HEK293 (cell line): Measurements from ENCODE around the gene RPS18.

Source experiments
- CTCF ChIA-PET: fragments of 350-600 bp; formaldehyde crosslinking; extraction: SDS; loops from one replicate; lab custom pipeline; 2021; ENCODE audit warnings: antibody characterized with exemption; lab: Yijun Ruan, JAX
- POLR2A ChIA-PET: fragments of 300-600 bp; formaldehyde crosslinking; extraction: SDS; loops from one replicate; lab custom pipeline; 2020; ENCODE audit warnings: antibody characterized with exemption, inconsistent platforms; lab: Yijun Ruan, JAX
- H3K27ac ChIP-seq: fragments of 200-500 bp; sonication (Bioruptor generic); 2 replicates; pipeline ENCODE4 v1.5.1; 2014; ENCODE audit warnings: low read depth, low read length, control low read depth, inconsistent platforms; ENCODE audit errors: extremely low read depth
- H3K36me3 ChIP-seq, 2 experiments: fragments of 200-500 bp in 1 of 2; sonication (Bioruptor generic) in 1 of 2; 1 replicate in 1 of 2; 2 replicates in 1 of 2; pipeline ENCODE4 v1.5.1; 2014 to 2017; ENCODE audit warnings: inconsistent platforms in 2 of 2, low read length in 2 of 2; ENCODE audit not compliant: control insufficient read depth in 2 of 2, insufficient read depth in 1 of 2
- H3K4me1 ChIP-seq: fragments of 200-500 bp; sonication (Bioruptor generic); 2 replicates; pipeline ENCODE4 v1.5.1; 2014; ENCODE audit warnings: mild to moderate bottlenecking, low read length, inconsistent platforms; ENCODE audit not compliant: control insufficient read depth, insufficient read depth
- H3K4me3 ChIP-seq: 2 replicates; pipeline ENCODE4 v1.5.1; 2011; ENCODE audit warnings: low read depth, mild to moderate bottlenecking, control low read depth, low read length, moderate library complexity
- H3K9me3 ChIP-seq: fragments of 200-500 bp; sonication (Bioruptor generic); 2 replicates; pipeline ENCODE4 v1.5.1; 2014; ENCODE audit warnings: low read depth, low read length, inconsistent platforms; ENCODE audit not compliant: control insufficient read depth, insufficient read depth
- HOXC10 ChIP-seq: sonication (generic); formaldehyde crosslinking; IDR thresholded peaks from 2 replicates; pipeline ENCODE4 v1.8.1; 2023; ENCODE audit warnings: mild to moderate bottlenecking, missing genetic modification reagents
- KLF1 ChIP-seq: fragments of 450-650 bp; formaldehyde crosslinking; IDR thresholded peaks from 2 replicates; pipeline ENCODE4 v1.5.1; 2016; ENCODE audit warnings: missing biosample characterization, missing genetic modification characterization
- KLF7 ChIP-seq: fragments of 450-650 bp; formaldehyde crosslinking; IDR thresholded peaks from 2 replicates; pipeline ENCODE4 v1.5.1; 2016; ENCODE audit warnings: missing biosample characterization, missing genetic modification characterization, borderline replicate concordance
- TSHZ1 ChIP-seq: fragments of 450-650 bp; formaldehyde crosslinking; IDR thresholded peaks from 2 replicates; pipeline ENCODE4 v1.5.1; 2016; ENCODE audit warnings: missing biosample characterization, missing genetic modification characterization, borderline replicate concordance
- ZBTB11 ChIP-seq: fragments of 450-650 bp; formaldehyde crosslinking; conservative IDR thresholded peaks from 2 replicates; pipeline ENCODE4 v1.5.1; 2016; ENCODE audit warnings: low read depth, missing biosample characterization, missing genetic modification characterization
- ZBTB6 ChIP-seq: fragments of 450-650 bp; formaldehyde crosslinking; IDR thresholded peaks from 2 replicates; pipeline ENCODE4 v1.5.1; 2017; ENCODE audit warnings: missing biosample characterization, missing genetic modification characterization
- ZNF157 ChIP-seq: fragments of 450-650 bp; formaldehyde crosslinking; IDR thresholded peaks from 2 replicates; pipeline ENCODE4 v1.5.1; 2016; ENCODE audit warnings: missing biosample characterization, missing genetic modification characterization
- ZNF184 ChIP-seq: fragments of 450-650 bp; IDR thresholded peaks from 2 replicates; pipeline ENCODE4 v1.5.1; 2018; ENCODE audit warnings: missing biosample characterization, mild to moderate bottlenecking, missing genetic modification characterization
- ZNF239 ChIP-seq: fragments of 450-650 bp; formaldehyde crosslinking; IDR thresholded peaks from 2 replicates; pipeline ENCODE4 v1.5.1; 2016; ENCODE audit warnings: missing biosample characterization, missing genetic modification characterization
- ZNF335 ChIP-seq: fragments of 450-650 bp; formaldehyde crosslinking; conservative IDR thresholded peaks from 2 replicates; pipeline ENCODE4 v1.5.1; 2016; ENCODE audit warnings: missing biosample characterization, missing genetic modification characterization
- ZNF366 ChIP-seq: fragments of 450-650 bp; formaldehyde crosslinking; conservative IDR thresholded peaks from 2 replicates; pipeline ENCODE4 v1.5.1; 2016; ENCODE audit warnings: missing biosample characterization, missing genetic modification characterization
- ZNF37A ChIP-seq: fragments of 450-650 bp; IDR thresholded peaks from 2 replicates; pipeline ENCODE4 v1.5.1; 2018; ENCODE audit warnings: missing biosample characterization, missing genetic modification characterization
- ZNF394 ChIP-seq: fragments of 450-650 bp; formaldehyde crosslinking; IDR thresholded peaks from 2 replicates; pipeline ENCODE4 v1.5.1; 2016; ENCODE audit warnings: missing biosample characterization, missing genetic modification characterization, mild to moderate bottlenecking, moderate library complexity, borderline replicate concordance
- ZNF416 ChIP-seq: fragments of 450-650 bp; formaldehyde crosslinking; IDR thresholded peaks from 2 replicates; pipeline ENCODE4 v1.5.1; 2016; ENCODE audit warnings: missing biosample characterization, missing genetic modification characterization
- ZNF433 ChIP-seq: fragments of 450-650 bp; formaldehyde crosslinking; IDR thresholded peaks from 2 replicates; pipeline ENCODE4 v1.5.1; 2016; ENCODE audit warnings: missing biosample characterization, missing genetic modification characterization, low read depth
- ZNF510 ChIP-seq: fragments of 450-650 bp; formaldehyde crosslinking; IDR thresholded peaks from 2 replicates; pipeline ENCODE4 v1.5.1; 2018; ENCODE audit warnings: mild to moderate bottlenecking, missing genetic modification characterization, missing biosample characterization; ENCODE audit not compliant: insufficient replicate concordance
- ZNF580 ChIP-seq: fragments of 450-650 bp; formaldehyde crosslinking; IDR thresholded peaks from 2 replicates; pipeline ENCODE4 v1.5.1; 2016; ENCODE audit warnings: missing biosample characterization, missing genetic modification characterization
- ZNF677 ChIP-seq: fragments of 450-650 bp; IDR thresholded peaks from 2 replicates; pipeline ENCODE4 v1.5.0; 2018; ENCODE audit warnings: missing biosample characterization, mild to moderate bottlenecking, missing genetic modification characterization, moderate library complexity
- ZNF707 ChIP-seq: fragments of 450-650 bp; formaldehyde crosslinking; IDR thresholded peaks from 2 replicates; pipeline ENCODE4 v1.5.1; 2016; ENCODE audit warnings: missing biosample characterization, missing genetic modification characterization
- ZNF76 ChIP-seq: fragments of 450-650 bp; formaldehyde crosslinking; IDR thresholded peaks from 2 replicates; pipeline ENCODE4; 2016; ENCODE audit warnings: low read depth, missing biosample characterization, missing genetic modification characterization, borderline replicate concordance
- ZSCAN16 ChIP-seq: fragments of 450-650 bp; formaldehyde crosslinking; IDR thresholded peaks from 2 replicates; pipeline ENCODE4 v1.5.1; 2016; ENCODE audit warnings: missing biosample characterization, missing genetic modification characterization
- ZSCAN30 ChIP-seq: fragments of 450-650 bp; IDR thresholded peaks from 2 replicates; pipeline ENCODE4 v1.5.1; 2018; ENCODE audit warnings: missing biosample characterization, mild to moderate bottlenecking, missing genetic modification characterization, moderate library complexity
- ZSCAN4 ChIP-seq: fragments of 450-650 bp; formaldehyde crosslinking; IDR thresholded peaks from 2 replicates; pipeline ENCODE4 v1.5.1; 2017; ENCODE audit warnings: missing biosample characterization, missing genetic modification characterization

Gene RPS18

GRCh38 chr6:33276581-33276863, 4.6 kb downstream of the RPS18 start:
- TF ChIP-seq KLF7 (tag by site-specific recombination) (0 out of 2 replicates have a peak, but pooled peaks have one; percentile 13), ZNF335 (tag by site-specific recombination) (peak; percentile 78; the same call in 1 of the 2 replicates), ZSCAN16 (tag by site-specific recombination) (no peak)
- POLR2A ChIA-PET: interaction anchor here (0.5 to 6.5 kb wide), 22 partner anchors 13 to 305 kb away, joined by 3 to 92 read pairs (median 6); partner anchors contain the start of genes BAK1, CUTA, PFDN6 and RGL2
- H3K9me3 ChIP-seq: no peaks in the 10 kb centered on the region
- CTCF ChIA-PET: interaction anchor here (0.7 to 2.5 kb wide), 15 partner anchors 10 to 150 kb away, joined by 3 to 22 read pairs (median 6); partner anchors contain the start of genes CUTA, PFDN6, WDR46 and ZBTB22
- H3K36me3 ChIP-seq: peaks cover 23 to 84% of the 10 kb centered on the region in 2 experiments
- peak overlapping the region; percentile 56 for H3K4me3 ChIP-seq
- H3K27ac ChIP-seq: peak overlapping the region; percentile 79
- peaks cover 31% of the 10 kb centered on the region for H3K4me1 ChIP-seq

- H3K4me3 ChIP-seq: peak within 1 kb of the TSS; percentile 56
- H3K36me3 ChIP-seq: peaks cover 23 to 87% of the 10 kb centered on the region in 2 experiments
- peak within 1 kb of the TSS; percentile 79 for H3K27ac ChIP-seq
- CTCF ChIA-PET: interaction anchor here (0.6 to 2.5 kb wide), 26 partner anchors 8 to 355 kb away, joined by 3 to 22 read pairs (median 4); partner anchors contain the start of genes CUTA, PFDN6, WDR46 and ZBTB22
- no peaks in the 10 kb centered on the region for H3K9me3 ChIP-seq
- H3K4me1 ChIP-seq: peaks cover 31% of the 10 kb centered on the region
- POLR2A ChIA-PET: interaction anchor here (0.6 to 6.5 kb wide), 30 partner anchors 13 to 305 kb away, joined by 3 to 92 read pairs (median 4); partner anchors contain the start of genes BAK1, CUTA, PFDN6 and RGL2
- TF ChIP-seq ZBTB6 (tag by site-specific recombination) (peak; percentile 54; the same call in 1 of the 2 replicates), TSHZ1 (tag by site-specific recombination) (no peak), ZNF394 (tag by site-specific recombination) (peak; percentile 42; the same call in 1 of the 2 replicates), KLF1 (peak; percentile 71), ZBTB11 (tag by site-specific recombination) (peak; percentile 87), ZNF677 (tag by site-specific recombination) (no peak), ZNF580 (tag by site-specific recombination) (peak; percentile 28; the same call in 1 of the 2 replicates), ZSCAN30 (peak; percentile 96), ZNF157 (tag by site-specific recombination) (no peak), ZSCAN4 (tag by site-specific recombination) (no peak), HOXC10 (CRISPR knock-in tag) (no peak), ZNF37A (no peak), ZNF416 (tag by site-specific recombination) (no peak), ZNF76 (tag by site-specific recombination) (no peak; the same call in 1 of the 2 replicates), ZNF707 (tag by site-specific recombination) (no peak), ZNF184 (tag by site-specific recombination) (peak; percentile 44; the same call in 1 of the 2 replicates), ZNF433 (tag by site-specific recombination) (no peak), ZNF239 (tag by site-specific recombination) (no peak), ZNF510 (tag by site-specific recombination) (no peak), ZNF366 (tag by site-specific recombination) (no peak)
Measured at GRCh38 chr6:33276864-33277662, 5.2 kb downstream of the RPS18 start, which contains the start of gene B3GALT4. Gene B3GALT4 (plus strand): TSS chr6:33277123. CDS start chr6:33277420, 297 bp downstream.
